Activated CD8-positive, alpha-beta memory T cell treated with anti-CD3 and anti-CD28 coated beads, Interleukin-2, amount 50 U/mL, for 1 hour (primary cell): ENCODE measurements around the gene IPMK.

Source experiments
- DNase-seq: peaks from one replicate; pipeline ENCODE4 v3.0.0-alpha.2; 2020; ENCODE audit errors: extremely low read depth

The IPMK gene

DNA sequence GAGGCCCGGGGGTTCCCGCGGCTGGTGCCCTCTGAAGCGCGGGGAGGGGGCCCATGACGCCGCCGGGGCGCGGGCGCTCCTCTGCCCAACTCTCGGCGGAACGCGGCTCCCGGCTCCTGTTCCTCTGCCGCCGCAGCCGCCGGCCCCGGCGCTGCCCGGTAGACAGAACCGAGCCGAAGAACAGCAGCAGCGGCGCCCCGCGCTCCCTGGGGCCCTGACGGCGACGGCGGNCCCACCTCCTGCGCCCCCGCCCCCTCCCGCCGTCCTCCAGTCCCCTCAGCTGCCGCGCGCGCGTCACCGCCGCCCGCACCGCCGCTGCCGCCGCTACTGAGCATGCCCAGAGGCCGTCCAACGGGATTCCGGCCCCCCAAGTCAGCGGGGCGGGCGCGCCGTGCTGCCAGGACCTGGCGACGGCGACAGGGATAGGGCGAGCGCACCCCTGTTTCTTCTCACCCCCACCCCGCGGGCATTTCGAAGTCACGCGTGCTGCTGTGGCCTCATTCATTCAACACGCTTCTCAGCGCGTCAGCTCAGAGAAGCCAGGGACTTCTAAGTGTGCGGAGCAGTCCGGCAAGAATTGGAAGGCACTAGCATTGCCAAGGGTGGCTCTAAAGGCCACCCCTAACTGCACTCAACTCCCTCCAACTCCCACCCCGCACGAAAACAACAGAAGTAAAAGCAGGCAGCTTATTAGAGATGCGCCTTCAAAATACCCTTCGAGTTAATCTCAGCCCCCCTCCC lies at the start of gene IPMK:
TSS of gene IPMK (minus strand) at position 182 of the 741 bp plus-strand sequence. CDS start 283 bp downstream, outside the sequence.
- peak; percentile 78 for DNase-seq

DNA sequence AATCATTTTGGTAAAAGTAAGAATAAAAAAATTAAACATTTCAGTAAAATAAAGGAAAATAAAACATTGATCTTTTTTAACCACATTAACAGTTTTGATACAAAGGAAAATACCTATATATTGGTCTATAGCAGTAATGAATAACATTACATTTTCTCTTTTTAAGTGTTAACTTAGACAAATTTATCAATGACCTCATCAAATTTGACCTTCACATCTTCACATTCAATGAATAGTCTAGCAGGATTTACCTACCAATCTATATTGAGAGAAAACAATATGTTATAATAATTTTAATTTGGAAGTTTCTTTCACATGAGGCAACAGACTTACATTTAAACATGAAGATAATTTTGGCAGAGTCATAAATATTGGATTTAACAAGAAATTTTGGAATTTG lies 49.2 kb upstream of the IPMK start:
- no peak for DNase-seq

DNA sequence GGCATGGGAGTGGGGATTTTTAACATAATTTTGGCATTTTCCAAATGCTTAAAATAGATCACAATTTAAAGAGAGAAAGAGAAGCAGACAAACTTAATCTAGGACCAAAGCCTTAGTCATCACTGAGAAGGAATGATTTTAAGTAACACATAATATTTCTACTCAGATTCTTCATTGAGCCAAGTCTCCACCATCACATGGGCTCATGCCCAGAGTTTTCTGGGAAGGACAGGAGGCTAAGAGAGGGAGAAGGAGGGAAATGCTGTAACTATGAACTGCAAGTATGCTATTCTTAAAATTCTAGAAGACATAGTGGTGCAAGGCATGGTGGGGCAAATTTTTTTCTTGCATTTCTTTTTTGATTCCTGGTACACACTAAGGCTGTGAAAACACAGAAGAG lies 43.3 kb upstream of the IPMK start:
- DNase-seq: no peak

DNA sequence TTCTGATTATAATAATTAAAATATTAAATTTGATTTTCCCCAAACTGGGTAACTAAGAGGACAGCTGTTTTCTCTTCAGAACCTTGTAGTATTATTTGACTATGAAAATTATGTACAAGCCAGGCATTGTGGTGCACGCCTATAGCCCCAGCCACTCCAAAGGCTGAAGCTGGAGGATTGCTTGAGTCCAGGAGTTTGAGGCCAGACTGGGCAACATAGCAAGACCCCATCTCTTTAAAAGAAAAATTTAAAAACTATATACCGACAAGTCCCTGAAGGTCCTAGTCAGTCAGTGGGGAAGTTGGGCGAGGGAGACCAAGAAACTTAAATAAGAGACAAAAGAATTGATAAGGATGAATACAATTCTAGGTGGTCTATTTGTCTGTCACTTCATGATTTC lies 40.0 kb upstream of the IPMK start:
- DNase-seq: no peak

DNA sequence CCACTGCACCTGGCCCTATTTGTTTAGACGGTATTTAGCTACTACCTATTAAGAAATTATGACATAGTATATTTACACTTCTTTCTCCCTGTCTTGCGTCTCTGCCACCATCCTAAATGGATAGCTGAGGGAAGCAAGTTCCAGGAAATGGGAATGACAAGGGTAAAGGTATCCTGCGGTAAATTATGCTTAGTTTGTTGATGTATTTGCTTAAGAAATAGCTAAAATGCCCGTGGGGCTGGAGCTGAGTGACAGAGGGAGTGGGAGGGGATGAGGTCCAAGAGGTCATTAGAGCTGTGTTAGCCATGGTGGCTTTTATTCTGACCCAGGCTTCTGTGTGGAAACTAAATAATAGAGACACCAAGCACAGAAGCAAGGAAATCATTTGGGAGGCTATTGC lies 38.1 kb upstream of the IPMK start:
- DNase-seq: no peak

DNA sequence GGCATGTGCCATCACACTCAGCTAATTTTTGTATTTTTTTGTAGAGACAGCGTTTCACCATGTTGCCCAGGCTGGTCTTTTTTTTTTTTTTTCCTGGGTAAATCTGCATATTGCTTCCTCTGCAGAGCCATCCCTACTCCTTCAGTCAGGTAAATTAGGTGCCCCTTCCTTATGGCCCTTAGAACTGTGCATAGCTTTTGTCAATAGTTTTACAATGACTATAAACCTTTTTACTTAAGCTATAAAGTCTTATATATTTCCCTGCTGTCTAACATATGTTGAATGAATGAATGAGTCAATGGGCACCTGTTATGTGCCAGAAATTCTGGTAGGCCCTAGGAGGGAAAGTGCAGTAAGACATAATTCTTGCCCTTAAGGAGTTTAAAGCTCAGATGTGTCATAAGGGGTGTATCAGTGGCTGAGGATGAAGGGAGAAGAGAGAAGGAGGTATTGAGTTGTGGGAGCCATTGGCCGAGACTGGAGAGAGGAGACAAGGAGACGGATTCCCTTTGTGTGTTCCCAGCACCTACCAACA lies 36.5 kb upstream of the IPMK start:
- DNase-seq: no peak

DNA sequence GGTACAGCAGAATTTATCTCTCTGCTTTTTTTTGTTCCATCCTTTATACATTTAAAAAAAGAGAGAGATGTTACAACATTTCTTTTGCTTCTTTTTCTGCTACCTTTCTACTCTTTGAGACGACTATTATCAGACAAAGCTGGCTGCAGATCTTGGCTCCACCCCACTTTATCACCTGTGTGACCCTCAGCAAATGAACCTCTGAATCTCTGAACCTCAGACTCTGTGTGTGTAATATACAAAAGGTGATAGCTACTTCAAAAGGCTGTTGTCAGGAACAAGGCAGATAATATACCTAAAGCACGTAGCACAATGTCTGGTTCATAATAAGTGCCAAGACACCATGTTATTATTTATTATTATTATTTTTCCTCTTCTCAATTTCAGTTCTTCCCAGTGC lies 34.6 kb upstream of the IPMK start:
- DNase-seq: no peak

DNA sequence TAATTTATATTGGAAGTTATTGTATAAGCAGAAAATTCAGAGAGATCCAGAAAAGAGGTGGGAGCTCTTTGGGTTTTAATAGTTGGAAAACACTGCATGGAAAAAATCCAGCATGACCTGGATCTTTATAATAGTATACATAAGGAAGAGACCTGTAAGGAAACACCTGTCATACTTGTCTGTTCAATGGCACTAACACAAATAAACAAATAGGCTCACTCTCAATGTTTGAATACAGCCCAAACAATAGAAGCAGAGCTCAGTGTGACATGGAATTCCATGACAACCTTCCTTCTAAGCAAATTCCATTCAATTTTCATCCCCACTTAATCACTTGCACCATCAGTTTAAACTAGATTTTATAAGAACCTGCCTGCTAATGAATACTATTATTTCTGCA lies 33.0 kb upstream of the IPMK start:
- no peak for DNase-seq

DNA sequence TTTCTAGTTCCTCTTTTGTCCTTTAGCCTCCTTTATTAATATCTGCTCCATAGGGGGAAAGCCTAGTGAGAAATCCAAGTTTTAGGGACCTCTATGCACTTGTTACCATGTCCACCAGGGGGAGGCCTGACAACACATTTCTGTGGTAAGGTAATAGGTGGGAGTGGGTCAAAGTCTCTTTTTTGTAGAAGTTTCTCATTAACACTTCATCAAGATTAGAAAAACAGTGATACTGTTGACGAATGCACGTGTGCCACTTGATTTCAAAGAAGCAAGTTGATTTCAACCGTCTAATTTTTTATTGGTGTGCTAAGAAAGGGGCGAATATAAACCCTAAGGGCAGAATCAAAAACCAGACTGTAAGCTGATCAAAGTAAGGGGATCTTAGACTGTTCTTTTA lies 31.9 kb upstream of the IPMK start:
- peak; percentile 30 for DNase-seq

DNA sequence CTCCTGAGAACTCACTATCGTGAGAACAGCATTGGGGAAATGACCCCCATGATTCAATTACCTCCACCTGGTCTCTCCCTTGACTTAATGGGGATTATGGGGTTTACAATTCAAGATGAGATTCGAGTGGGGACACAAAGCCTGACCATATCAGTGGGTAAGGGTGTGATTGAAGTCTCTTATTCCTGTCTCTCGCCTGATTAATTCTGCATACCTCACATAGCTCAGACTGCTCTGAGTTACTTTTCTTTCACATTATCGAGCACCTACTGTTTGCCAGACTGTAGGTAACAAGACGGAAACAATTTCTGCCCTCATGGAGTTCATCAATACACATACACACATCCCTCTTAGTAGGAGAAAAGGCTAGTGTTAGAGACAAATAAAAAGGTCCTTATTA lies 26.3 kb upstream of the IPMK start:
- DNase-seq: no peak

DNA sequence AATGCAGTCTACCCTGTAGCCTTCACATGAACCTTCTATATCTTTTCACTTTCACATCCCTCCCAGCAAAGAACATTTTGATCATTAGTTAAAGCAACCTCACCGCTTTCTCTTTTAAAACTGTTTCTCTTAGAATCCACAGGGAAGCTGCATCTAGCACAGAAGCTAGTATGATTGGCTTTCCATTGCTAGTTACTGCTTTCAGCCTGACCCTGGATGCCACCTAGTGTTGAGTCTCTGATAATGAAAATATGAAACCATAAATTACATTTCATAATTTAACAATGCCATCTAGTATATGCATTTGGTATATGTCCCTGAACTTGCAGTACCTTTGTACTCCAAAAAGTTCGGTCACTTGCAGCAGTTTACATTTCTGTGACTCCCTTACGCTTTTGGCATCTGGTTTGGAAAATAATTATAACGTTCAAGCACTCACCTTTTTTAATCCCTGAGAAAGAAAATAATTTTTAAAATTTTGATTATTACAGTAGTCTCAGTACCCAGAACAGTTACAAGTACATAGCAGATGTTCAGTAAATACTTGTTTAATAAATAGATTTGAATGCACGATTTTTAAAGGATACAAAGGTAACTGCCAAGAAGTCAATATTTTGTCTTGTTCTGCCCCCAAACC lies 24.0 kb upstream of the IPMK start:
- no peak for DNase-seq

DNA sequence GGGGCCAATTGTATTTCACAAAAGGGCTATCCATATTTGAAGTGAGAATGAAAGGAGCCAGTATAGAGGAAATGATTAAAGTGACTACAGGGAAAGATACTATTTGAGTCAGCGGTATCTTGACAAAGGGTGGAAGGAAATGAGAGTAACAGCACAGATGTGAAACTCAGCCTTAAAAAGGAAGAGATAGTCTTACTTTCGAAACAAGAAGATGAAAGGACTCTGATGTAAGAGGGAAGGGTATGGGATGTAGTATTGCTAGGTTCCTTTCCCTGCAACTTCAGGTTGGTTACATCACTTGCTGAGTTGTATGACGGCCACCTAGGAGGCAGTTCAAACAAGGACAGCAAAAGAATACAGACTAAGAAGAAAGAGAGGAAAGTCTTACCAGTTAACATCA lies 14.9 kb upstream of the IPMK start:
- no peak for DNase-seq

DNA sequence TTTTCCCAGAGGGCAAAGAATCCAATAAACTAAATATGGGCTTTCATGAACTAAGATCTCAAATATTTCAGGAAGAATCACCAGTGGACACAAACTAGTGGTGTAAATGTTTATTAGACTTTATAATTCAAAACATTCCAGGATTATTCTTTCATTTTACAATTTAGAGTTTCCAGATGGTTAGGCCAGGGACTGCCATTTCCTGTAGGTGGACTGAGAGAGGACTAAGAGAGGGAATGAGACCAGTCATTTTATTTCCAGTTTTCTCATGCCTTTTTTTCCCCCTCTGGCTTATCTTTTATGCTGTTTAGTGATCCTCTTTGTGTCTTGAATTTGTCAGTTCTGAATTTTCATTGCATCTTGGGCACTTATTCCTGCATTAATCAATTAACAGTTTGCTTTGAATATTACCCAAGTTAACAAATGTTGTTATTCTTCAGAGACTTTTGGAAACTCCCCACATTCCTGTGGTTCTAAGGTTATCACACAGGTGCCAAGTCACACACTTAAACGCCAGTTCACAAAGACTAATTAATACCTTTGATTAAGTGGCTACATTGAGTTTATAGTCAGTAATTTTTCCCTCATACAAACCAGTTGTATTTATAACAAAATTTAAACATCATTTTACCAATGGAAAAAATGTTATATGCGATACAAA lies 13.5 kb upstream of the IPMK start:
- no peak for DNase-seq

DNA sequence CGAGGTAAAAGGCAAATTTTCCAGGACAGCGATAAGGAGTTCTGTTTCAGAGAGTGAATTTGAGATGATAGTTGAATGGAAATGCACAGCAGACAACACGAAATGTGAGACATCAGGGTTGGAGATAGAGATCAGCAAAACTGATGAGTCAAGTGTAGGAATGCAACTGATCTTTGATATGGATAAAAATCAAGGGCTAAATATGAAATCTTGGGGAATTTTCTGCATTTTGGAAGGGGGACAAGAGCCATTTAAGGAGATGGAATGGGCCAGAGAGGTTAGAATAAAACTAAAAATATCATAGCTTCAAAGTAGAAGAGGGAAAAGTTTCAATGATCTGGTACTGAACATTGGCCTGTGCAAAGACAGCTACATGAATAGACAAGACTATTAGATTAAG lies 12.8 kb upstream of the IPMK start:
- DNase-seq: no peak

DNA sequence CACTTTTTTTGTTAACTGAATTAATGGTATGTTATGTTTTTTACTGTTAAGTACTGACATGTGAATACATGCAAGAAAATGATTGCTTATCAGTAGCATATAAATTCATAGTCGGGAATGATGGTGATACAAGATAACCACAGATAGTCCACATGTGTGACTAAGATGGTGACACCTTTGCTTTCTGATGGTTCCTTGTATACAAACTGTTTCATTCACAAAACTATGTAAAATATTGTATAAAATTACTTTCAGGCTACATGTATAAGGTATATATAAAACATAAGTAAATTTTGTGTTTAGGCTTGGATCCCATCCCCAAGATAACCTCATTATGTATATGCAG lies 11.2 kb upstream of the IPMK start:
- DNase-seq: no peak

DNA sequence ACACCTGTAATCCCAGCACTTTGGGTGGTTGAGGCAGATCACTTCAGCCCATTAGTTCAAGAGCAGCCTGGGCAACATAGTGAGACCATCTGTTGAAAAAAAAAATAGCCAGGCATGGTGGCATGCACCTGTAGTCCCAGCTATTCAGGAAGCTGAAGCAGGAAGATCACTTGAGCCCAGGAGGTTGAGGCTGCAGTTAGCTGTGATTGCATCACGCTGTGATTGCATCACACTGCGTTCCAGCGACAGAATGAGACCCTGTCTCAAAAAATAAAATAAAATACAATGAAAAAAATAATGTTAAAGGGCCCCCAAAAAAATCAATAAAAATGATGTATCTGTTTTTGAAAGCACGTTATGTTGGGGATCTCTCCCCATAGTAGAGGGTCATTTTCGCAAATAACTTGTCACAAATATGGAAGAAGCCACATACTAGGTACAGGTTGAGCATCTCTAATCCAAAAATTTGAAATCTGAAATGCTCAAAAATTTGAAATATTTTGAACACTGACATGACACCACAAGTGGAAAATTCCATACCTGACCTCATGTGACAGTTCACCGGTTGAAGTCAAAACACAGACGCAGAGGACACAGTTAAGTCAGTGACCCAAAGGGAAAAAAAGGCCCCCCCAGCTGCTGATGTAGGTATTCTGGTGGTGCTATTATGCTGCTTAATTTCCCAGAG lies 10.7 kb upstream of the IPMK start:
- DNase-seq: no peak

DNA sequence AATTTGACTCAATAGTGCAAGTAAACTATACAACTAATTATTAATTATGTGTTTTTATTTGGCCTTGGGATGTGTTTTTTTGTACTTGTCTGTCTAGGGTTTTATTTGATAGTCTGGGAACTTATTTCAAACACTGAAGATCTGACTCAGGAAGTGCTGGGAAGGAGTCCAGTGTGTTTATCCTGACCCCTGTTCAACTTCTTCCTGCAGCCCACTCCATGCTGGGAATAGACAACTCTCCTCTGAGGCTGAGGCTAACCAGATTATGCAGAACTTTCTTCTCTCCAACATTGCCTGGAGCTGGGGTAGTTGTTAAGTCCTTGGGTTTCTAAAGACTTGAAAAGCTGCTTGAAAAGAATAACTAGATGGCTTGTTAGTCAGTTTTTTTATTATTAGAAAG lies 8.2 kb upstream of the IPMK start:
- no peak for DNase-seq

DNA sequence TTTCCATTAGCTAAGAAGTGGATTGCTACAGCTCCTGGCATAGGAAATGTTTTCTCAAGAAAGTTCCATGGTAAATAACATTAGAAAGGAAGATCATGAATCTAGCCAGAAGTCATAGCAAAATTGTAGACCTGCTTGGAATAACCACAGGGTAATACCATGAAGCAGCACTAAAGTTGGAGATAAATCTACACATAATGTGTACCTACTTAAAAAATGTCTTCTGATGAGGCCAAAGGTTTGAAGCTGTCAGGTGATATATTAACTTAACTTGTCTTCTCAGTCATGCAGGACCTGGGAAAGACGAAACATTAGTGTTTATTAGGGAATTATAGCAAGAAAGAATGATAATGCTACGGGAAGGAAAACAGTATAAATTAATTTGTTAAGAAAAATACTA lies 7.6 kb upstream of the IPMK start:
- DNase-seq: no peak

DNA sequence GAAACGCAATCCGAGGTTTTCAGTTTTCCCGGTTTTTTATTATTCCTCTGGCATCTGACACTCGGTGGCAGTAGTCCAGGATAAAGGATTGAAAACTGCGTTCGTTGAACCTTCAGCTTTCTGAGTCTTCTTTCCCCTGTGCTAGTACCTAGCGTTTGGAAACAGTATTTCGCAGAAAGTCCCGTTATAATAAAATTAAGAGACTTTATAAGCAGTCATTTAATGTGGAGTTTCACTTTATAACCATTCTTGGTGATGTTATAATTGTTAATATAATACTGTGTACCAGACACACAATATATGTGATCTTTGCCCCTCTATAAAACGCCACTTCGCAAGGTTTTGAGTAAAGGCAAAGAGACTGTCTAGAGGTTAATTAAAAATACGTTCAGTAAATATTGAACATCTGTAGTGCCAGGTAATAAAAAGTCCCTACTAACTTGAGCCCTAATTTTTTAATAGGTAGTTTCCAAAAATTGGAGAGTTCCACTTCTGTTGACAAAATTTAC lies 2.1 kb upstream of the IPMK start:
- no peak for DNase-seq

DNA sequence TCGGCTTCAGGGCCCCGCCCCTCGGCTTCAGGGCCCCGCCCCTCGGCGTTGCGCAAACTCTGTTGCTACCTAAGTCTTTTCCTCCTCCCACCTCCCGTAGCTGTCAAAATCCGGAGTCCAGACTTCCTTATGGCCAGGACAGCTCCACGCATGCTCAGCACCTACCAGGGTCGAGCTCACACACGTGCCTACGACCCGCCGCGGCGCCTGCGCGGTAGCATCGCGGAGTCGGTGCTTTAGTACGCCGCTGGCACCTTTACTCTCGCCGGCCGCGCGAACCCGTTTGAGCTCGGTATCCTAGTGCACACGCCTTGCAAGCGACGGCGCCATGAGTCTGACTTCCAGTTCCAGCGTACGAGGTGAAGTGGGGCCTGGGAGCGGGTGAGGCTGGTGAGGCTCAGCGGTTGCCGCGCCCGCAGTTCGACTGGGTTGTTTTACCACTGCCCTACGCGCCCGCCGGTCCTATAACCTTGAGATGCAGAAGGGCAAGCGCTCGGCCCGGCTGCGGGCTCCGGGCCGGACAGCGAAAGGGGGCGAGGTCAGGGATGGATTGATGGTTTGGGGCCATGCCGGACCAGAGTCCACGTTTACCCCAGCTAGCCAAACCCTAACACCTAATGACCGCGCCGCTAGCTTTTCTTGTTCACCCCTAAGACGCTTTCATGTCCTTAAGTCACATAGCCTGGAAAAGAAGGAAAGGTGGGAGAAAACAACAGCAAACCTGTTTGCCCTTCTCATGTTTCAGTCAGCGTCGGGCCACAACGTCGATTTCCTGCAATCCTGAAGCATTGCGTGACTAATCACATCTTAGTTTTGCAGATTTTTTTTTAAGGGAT lies 1.5 kb upstream of the IPMK start, which contains the start of gene CISD1:
TSS of gene CISD1 (plus strand) at position 217 of the 836 bp plus-strand sequence. CDS start at position 329, 112 bp downstream.
- DNase-seq: peak; percentile 87

DNA sequence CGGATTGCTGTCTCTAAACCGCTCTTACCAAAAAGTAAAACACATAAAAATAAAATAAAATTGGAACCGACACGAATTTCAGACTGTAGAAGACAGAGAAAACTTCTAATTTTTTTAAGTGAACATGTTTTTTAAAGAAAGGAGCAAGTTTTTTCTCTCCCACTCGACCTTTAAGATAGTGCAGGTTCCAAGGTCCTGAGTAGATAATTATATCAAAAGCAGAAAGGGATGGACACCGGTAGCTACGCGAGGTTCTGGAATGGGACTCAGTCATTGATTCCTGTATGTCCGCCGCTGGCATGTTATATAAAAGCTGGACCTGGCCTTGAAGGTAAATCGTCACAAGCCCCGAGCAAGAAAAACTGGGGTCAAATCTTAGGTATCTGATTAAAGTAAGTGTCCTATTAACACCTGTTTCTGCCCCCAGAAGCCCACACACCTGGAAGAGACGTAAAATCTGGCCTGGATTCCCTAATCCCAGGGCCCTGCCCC lies 806 bp upstream of the IPMK start:
- no peak for DNase-seq
